Fibroblast of the aortic adventitia (primary cell): ENCODE results near the gene IBA57. TPM values are rescaled to one million over a fixed set of nuclear protein-coding genes. Genes with fewer than 3 reads are reported as not detected.

Source experiments
- DNase-seq: peaks from one replicate; pipeline ENCODE4 v3.0.0-alpha.2; 2010; ENCODE audit warnings: low read depth
- H3K4me3 ChIP-seq: 2 replicates; pipeline ENCODE4 v1.5.1; 2011; ENCODE audit warnings: low read depth, mild to moderate bottlenecking, control low read depth, low read length, moderate library complexity
- total RNA-seq: library from RNA; depleted of rRNA; stranded (reverse); fragments of >200 nt; gene quantifications from 2 replicates; pipeline ENCODE4 v1.2.3, GENCODE V29; 2012; ENCODE audit warnings: low replicate concordance
- TF ChIP-seq, protein P1 (sequence below): IDR thresholded peaks from 2 replicates; pipeline ENCODE4 v1.5.1; 2011; ENCODE audit warnings: mild to moderate bottlenecking, low read length, control low read depth, inconsistent platforms; ENCODE audit not compliant: insufficient read depth

IBA57 gene
- total RNA-seq, 1 donor: 6.1 TPM

DNA sequence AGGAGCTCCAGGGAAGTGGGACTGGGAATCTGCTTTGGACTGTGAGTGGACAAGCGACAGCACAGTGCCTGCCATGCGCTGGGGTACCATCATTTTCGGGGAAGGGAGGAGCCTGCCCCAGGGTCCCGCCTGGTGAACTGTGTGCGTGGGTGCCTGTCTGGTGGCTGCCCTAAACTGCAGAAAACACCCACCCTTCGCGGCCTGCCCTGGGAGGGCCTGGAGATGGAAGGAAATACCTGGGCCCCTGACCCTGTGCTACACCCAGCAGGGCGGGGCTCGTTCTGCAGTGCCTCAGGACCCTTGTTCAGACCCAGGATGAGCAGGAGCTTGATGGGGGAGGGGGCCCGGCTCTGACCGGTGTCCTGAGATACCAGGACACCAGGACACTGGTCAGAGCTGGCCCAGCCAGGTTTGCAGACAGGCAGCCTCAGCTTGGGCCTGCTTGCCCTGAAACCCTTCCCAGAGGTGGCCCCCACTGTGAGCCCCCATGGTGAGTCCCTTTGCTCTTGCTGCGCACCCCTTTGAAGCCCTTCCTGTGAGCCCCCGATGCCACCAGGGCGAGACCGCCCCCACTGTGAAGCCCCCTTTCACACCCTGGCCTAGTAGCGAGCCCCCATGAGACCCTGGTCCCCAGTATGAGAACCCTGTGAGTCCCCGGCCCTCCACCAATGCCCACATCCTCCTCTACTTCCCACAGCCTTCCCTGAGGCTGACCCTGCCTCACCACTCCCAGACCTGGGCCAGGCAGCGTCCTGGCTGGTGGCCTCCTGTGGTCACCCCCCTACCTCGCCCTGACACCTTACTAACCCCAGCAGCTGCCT, 13.3 kb upstream of the IBA57 start:
- no peak for DNase-seq
- no peak overlapping the region for H3K4me3 ChIP-seq
- TF ChIP-seq, protein P1, sequence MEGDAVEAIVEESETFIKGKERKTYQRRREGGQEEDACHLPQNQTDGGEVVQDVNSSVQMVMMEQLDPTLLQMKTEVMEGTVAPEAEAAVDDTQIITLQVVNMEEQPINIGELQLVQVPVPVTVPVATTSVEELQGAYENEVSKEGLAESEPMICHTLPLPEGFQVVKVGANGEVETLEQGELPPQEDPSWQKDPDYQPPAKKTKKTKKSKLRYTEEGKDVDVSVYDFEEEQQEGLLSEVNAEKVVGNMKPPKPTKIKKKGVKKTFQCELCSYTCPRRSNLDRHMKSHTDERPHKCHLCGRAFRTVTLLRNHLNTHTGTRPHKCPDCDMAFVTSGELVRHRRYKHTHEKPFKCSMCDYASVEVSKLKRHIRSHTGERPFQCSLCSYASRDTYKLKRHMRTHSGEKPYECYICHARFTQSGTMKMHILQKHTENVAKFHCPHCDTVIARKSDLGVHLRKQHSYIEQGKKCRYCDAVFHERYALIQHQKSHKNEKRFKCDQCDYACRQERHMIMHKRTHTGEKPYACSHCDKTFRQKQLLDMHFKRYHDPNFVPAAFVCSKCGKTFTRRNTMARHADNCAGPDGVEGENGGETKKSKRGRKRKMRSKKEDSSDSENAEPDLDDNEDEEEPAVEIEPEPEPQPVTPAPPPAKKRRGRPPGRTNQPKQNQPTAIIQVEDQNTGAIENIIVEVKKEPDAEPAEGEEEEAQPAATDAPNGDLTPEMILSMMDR: no peak

DNA sequence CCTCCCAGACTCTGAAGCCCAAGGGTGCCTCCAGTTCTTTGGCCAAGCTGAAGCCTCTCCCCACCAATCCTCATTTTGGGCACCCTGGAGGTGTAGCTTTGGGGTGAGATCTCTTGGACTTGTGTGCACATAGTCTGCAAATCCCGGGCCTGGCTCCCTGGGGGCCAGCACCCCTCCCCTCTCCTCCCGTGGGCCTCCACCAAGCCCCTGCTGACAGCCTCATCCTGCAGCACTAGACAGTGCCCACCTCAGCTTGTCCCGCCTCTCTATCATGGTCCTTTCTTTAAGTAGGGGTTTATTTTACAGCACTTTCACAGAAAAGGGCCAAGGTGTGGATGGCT, 12.7 kb upstream of the IBA57 start:
- no peak for DNase-seq
- H3K4me3 ChIP-seq: no peak overlapping the region
- TF ChIP-seq, protein P1: no peak

DNA sequence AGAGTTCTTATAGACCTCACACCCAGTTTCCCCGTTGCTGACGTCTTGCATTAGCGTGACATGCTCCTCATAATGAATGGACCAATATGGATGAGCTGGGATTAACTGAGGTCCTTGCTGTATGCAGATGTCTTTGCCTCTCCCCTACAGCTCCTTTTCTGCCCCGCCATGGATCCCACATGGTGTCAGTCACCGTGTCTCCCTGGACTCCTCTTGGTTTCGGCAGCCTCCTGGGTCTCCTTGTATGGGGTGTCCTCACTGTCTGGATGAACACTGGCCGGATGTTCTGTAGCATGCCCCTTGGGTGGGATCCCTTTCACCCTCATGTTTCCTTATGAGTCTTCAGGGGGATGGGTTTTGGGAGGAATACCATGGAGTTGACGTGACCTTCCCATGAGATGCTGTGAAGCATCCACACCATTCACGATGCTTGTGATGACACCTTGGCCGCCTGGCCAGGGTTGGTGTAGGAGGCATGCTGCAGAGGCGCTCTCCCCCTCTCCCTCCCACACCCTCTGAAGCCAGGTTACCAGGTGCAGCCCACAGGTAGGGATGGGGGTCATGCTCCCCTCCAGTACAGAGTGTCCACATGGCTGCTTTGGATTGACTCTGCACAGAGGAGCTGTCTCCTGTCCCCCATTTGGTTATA, 11.5 kb upstream of the IBA57 start:
- no peak for DNase-seq
- H3K4me3 ChIP-seq: no peak overlapping the region
- TF ChIP-seq, protein P1: no peak

DNA sequence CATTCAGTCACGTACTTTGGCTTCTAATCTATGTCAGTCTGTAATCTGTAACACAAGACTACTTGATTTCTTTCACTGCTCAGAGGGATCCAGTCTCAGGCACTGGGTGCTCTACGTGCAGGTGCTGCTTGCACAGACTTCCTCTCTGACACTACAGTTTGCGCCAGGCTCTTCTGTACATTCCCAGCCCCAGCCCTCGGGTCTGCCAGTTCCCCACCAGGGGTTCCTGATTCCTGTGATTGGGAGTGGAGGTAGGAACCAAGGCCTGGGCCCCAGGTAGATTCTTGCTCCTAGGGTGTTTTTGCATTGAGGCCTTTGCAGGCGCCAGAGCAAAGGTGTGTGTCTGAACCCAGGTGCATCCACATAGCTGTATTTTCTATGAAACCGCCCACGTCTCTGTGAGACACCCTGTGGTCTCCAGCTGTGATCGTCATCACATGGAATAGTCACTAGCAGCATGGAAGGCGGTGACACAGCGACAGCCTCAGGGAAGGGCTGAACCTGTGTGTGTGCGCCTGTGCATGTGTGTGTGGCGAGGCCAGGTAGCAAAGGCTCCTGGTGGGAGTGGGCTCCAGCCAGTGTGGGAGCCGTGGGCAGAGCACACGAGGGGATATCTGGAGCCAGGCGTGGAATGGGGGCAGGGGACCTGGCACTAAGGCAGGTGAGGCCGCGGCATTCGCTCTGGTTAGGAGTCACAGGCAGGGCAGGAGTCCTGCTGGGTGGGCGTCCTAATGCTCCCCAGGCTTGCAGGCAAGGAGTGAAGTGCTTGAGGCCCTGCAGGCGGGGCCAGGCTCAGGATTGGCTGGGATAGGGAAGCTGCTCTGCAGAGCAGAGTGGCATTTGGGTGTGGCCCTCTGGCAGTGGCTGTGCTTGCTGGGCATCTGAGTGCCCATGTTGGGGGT, 10.7 kb upstream of the IBA57 start:
- TF ChIP-seq, protein P1: no peak
- DNase-seq: no peak
- H3K4me3 ChIP-seq: no peak overlapping the region

DNA sequence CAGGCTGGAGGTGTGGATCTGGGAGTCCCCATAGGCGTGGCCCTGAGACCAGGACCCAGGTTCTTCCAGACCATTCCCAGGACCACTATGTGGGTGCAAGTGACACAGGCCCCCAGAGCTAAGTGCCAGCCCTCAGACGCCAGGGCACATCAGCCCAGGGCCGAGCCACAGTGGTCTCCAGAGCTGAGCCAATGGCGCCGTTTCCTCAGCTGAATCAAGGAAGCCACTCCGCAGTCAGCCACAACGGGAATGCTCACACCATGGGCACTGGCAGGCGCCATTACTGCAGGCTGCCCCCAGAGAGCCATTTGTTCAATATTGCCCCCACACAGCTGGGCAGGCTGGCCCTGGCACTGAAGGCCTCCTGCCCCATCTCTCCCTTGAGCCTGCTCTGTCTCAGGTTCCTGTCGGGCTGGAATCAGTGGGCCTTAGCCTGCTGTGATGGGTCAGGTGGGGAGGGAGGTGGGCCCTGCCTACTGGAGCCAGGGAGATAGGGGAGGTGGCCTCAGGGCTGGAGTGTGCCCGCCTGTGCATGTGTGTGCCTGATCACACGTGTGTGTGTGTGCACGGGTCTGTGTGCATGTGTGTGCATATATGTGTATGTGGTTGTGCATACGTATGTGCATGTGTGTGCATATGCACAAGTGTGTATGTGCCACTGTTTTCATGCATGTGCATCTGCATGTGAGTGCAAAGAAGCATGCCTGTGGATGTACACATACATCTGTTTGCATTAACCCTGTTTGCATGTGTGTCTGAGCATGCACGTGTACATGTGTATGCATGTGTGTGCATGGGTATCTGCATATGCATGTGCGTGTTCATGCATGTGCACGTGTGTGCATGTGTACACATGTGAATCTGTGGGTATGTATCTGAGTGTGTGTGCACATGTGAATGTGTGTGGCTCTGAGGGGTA, 9.7 kb upstream of the IBA57 start:
- H3K4me3 ChIP-seq: no peak overlapping the region
- DNase-seq: no peak
- TF ChIP-seq, protein P1: no peak

DNA sequence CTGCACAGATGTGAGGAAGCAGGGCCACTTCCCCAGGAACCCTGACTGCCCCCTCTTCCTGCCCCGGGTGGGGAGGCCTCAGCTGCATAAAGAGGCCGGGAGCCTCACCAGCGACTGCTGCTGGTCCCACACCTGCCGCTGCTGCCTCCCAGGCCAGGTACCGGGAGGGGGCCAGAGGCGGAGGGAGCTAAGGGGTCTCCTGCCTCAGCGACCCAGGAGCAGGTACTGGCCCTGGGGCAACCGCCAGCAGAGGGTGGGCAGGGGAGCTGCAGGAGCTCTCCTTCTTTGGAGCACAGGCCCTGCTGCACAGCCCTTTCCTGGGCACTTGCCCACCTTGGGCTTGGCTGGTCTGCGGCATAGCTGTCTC, 9.1 kb upstream of the IBA57 start:
- no peak for DNase-seq
- no peak overlapping the region for H3K4me3 ChIP-seq
- TF ChIP-seq, protein P1: no peak
